GM23338 (cell line): Measurements from ENCODE around the gene NUP160.

ENCODE experiments used
- CREB1 ChIP-seq: fragments of 250-450 bp; sonication (Bioruptor Pico); IDR thresholded peaks from 2 replicates; pipeline ENCODE4 v1.5.0; 2020; ENCODE audit warnings: low read depth, mild to moderate bottlenecking, moderate library complexity
- EZH2 ChIP-seq: fragments of 200-600 bp; sonication (generic); IDR thresholded peaks from one replicate; pipeline ENCODE4 v1.8.0; 2017; ENCODE audit warnings: antibody characterized with exemption, mild to moderate bottlenecking, low read depth; ENCODE audit not compliant: unreplicated experiment
- EZH2phosphoT487 ChIP-seq: fragments of 200-600 bp; sonication (generic); IDR thresholded peaks from one replicate; pipeline ENCODE4 v1.8.1; 2018; ENCODE audit warnings: antibody characterized with exemption; ENCODE audit not compliant: unreplicated experiment
- TF ChIP-seq, protein P1 (sequence below), 2 experiments: fragments of 200-600 bp in 1 of 2; sonication (generic) in 1 of 2; conservative IDR thresholded peaks; 2 replicates each; pipeline versions ENCODE4 v1.5.1 to v1.6.1; 2016 to 2017; ENCODE audit warnings: antibody characterized with exemption in 2 of 2, low read depth in 2 of 2, mild to moderate bottlenecking in 2 of 2, moderate library complexity in 1 of 2

DNA sequence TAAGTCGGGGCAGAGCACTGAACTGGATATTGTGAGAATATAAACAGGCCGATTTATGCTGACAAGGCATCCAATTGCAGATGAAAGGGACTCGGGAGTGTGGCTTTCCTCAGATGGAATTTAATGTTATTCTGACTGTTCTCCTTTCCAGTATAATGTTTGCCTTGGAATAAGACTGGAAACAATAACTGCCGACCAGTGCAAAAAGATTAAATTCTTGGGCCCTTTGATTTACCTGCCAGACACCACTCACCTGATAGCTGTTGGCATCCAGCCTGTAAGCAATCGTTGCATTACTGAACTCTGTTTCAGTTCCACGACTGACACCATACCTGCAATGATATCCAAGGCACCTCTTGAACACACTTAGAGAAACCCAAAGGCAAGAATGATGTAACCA lies 10.9 kb downstream of the NUP160 start:
- TF ChIP-seq EZH2 = no peak
- TF ChIP-seq, protein P1, sequence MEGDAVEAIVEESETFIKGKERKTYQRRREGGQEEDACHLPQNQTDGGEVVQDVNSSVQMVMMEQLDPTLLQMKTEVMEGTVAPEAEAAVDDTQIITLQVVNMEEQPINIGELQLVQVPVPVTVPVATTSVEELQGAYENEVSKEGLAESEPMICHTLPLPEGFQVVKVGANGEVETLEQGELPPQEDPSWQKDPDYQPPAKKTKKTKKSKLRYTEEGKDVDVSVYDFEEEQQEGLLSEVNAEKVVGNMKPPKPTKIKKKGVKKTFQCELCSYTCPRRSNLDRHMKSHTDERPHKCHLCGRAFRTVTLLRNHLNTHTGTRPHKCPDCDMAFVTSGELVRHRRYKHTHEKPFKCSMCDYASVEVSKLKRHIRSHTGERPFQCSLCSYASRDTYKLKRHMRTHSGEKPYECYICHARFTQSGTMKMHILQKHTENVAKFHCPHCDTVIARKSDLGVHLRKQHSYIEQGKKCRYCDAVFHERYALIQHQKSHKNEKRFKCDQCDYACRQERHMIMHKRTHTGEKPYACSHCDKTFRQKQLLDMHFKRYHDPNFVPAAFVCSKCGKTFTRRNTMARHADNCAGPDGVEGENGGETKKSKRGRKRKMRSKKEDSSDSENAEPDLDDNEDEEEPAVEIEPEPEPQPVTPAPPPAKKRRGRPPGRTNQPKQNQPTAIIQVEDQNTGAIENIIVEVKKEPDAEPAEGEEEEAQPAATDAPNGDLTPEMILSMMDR (conservative IDR thresholded peaks at IDR 0.05; ENCODE audit: low read depth in 2 of 2) = no peak
- no peak for TF ChIP-seq CREB1 (CRISPR knock-in tag)
- TF ChIP-seq EZH2phosphoT487 = no peak
